ENCODE results near the gene COX7A2. TPM values are rescaled to one million over a fixed set of nuclear protein-coding genes. Genes with fewer than 3 reads are reported as not detected.

The COX7A2 gene
- total and polyA plus RNA-seq, 2 of the 4 experiments (the other 2 are of a cell fraction): 174 to 776 TPM

- no peak overlapping the region for H4K8ac ChIP-seq (ENCODE audit: low read depth in 2 of 2, low read length in 2 of 2)
- no peak overlapping the region for H3K4ac ChIP-seq (ENCODE audit: low read depth, low read length)
- H4K5ac ChIP-seq (ENCODE audit: low read depth, low read length): no peak overlapping the region
- H2AFZ ChIP-seq (replicated peaks; ENCODE audit: low read length, poor library complexity): no peak overlapping the region
- no peak overlapping the region for H2BK120ac ChIP-seq (ENCODE audit: low read depth, low read length)
- ChIA-PET POLR2A (ENCODE audit: unreplicated experiment) (no interaction called here), CTCF (interaction anchor here (0.6 kb wide), 1 partner anchor 1480 kb away, joined by 7 read pairs; no protein-coding TSS in a partner anchor)
- DNase-seq: no peak
- H3K23ac ChIP-seq (ENCODE audit: low read depth, low read length): no peak overlapping the region
- H3K4me3 ChIP-seq (ENCODE audit: insufficient read depth, low read depth, low read length): no peak overlapping the region
- intact Hi-C loops (cut with micrococcal nuclease) (no loop called here), in situ Hi-C loops (cut with MboI; ENCODE audit: low sequenced_read_pairs) (loop anchor here (5.0 to 10.0 kb wide), 4 partner anchors 1126 to 1539 kb away; no protein-coding TSS in a partner anchor), dilution Hi-C loops (cut with HindIII; ENCODE audit: low sequenced_read_pairs, unreplicated experiment) (no loop called here)
- no peak overlapping the region for H2AK9ac ChIP-seq (replicated peaks; ENCODE audit: low read depth, low read length, poor library complexity)
- H2BK15ac ChIP-seq (ENCODE audit: low read depth, low read length): no peak overlapping the region
- no peaks in the 10 kb centered on the region for H4K20me1 ChIP-seq (ENCODE audit: insufficient read depth, low read length)
- no peak overlapping the region for H3K56ac ChIP-seq (ENCODE audit: extremely low read depth, insufficient read depth, low read length)
- H2BK20ac ChIP-seq (ENCODE audit: low read depth, low read length): no peak overlapping the region
- no peaks in the 10 kb centered on the region for H3K9me3 ChIP-seq (ENCODE audit: control insufficient read depth, insufficient read depth, low read length)
- no peak overlapping the region for H3K14ac ChIP-seq (replicated peaks; ENCODE audit: low read depth, low read length)
- no peaks in the 10 kb centered on the region for H3K27me3 ChIP-seq (ENCODE audit: control insufficient read depth, insufficient read depth, low read length)
- H3K9me1 ChIP-seq (ENCODE audit: insufficient read depth, low read length): 0 out of 2 replicates have a peak, but pooled peaks cover 2% of the 10 kb centered on the region
- H3K4me2 ChIP-seq (ENCODE audit: low read depth, low read length): no peak overlapping the region
- TF ChIP-seq USF2 (IDR thresholded peaks at IDR 0.05; ENCODE audit: low read depth, low read length) (no peak), CHD1 (IDR thresholded peaks at IDR 0.05; ENCODE audit: low read depth, low read length) (no peak), NFE2L2 (IDR thresholded peaks at IDR 0.05; ENCODE audit: low read depth, low read length) (no peak)
- no peak overlapping the region for H3K18ac ChIP-seq (ENCODE audit: low read depth, low read length)
- no CpG with 5 or more reads among the region's 2 CpGs for WGBS, 2 experiments (ENCODE audit: extremely low coverage in 2 of 2, insufficient read length in 1 of 2)
- no peak overlapping the region for H3K9ac ChIP-seq (ENCODE audit: low read depth, low read length)
- H4K91ac ChIP-seq (ENCODE audit: insufficient read depth, low read depth, low read length): no peak overlapping the region
- ATAC-seq (ENCODE audit: low read depth): no peak
- no peaks in the 10 kb centered on the region for H3K36me3 ChIP-seq (ENCODE audit: control insufficient read depth, insufficient read depth, low read length)
- H3K27ac ChIP-seq (ENCODE audit: insufficient read depth, low read length): no peak overlapping the region
- H2BK5ac ChIP-seq (ENCODE audit: low read depth, low read length, poor library complexity, severe bottlenecking): no peak overlapping the region
- no peak overlapping the region; the same call in 1 of the 2 replicates for H2AK5ac ChIP-seq (ENCODE audit: low read depth, low read length)
- H3K4me1 ChIP-seq (ENCODE audit: control insufficient read depth, insufficient read depth, low read length): peaks cover 8% of the 10 kb centered on the region
- no TSS peak for BruUV-seq (replicated peaks)
- 0 out of 4 replicates have a peak, but pooled peaks cover 0 to under 1% of the 10 kb centered on the region in 2 experiments for H3K79me1 ChIP-seq (ENCODE audit: low read depth in 1 of 2, low read length in 2 of 2)
Observed at GRCh38 chr6:75213732-75214131, 29.9 kb downstream of the COX7A2 start.
